ENCODE results near the gene CNIH2. TPM values are rescaled to one million over a fixed set of nuclear protein-coding genes. Genes with fewer than 3 reads are reported as not detected.

The CNIH2 gene
- total and polyA plus RNA-seq, 9 of the 15 experiments (the other 6 are each of a cell fraction or from before 2014, with no cell fraction given): 0.26 to 0.89 (median 0.40) TPM; not detected in 4

GRCh38 chr11:66288671-66289547 is 10.9 kb downstream of the CNIH2 start, which contains the start of gene YIF1A (continued):
- no peak for TF ChIP-seq RFX5 (IDR thresholded peaks at IDR 0.05; ENCODE audit: low read depth, low read length)
- TF ChIP-seq ZNF77 (CRISPR knock-in tag; IDR thresholded peaks at IDR 0.05): no peak
- no peak for TF ChIP-seq ZNF121 (CRISPR knock-in tag; conservative IDR thresholded peaks at IDR 0.05)
- TF ChIP-seq ZBTB9 (CRISPR knock-in tag; IDR thresholded peaks at IDR 0.05): peak; percentile 68; the same call in 1 of the 2 replicates
- TF ChIP-seq NFIX (CRISPR knock-in tag; IDR thresholded peaks at IDR 0.05; ENCODE audit: low read depth): no peak
- TF ChIP-seq ARNT (IDR thresholded peaks at IDR 0.05): no peak
- TF ChIP-seq KHSRP (IDR thresholded peaks at IDR 0.05): no peak
- TF ChIP-seq, protein P1, sequence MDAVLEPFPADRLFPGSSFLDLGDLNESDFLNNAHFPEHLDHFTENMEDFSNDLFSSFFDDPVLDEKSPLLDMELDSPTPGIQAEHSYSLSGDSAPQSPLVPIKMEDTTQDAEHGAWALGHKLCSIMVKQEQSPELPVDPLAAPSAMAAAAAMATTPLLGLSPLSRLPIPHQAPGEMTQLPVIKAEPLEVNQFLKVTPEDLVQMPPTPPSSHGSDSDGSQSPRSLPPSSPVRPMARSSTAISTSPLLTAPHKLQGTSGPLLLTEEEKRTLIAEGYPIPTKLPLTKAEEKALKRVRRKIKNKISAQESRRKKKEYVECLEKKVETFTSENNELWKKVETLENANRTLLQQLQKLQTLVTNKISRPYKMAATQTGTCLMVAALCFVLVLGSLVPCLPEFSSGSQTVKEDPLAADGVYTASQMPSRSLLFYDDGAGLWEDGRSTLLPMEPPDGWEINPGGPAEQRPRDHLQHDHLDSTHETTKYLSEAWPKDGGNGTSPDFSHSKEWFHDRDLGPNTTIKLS (IDR thresholded peaks at IDR 0.05; ENCODE audit: borderline replicate concordance, low read depth): peak; percentile 99
- TF ChIP-seq GTF2F1 (IDR thresholded peaks at IDR 0.05; ENCODE audit: low read depth, low read length): no peak
- TF ChIP-seq C11orf30 (IDR thresholded peaks at IDR 0.05; ENCODE audit: low read depth): peak; percentile 39
- peak; percentile 55 for TF ChIP-seq PML (IDR thresholded peaks at IDR 0.05; ENCODE audit: low read length)
- TF ChIP-seq PHF20 (IDR thresholded peaks at IDR 0.05; ENCODE audit: partially characterized antibody): peak; percentile 69
- no peak for TF ChIP-seq MEF2D (tag; conservative IDR thresholded peaks at IDR 0.05; ENCODE audit: low read depth)
- TF ChIP-seq GABPB1 (CRISPR knock-in tag; IDR thresholded peaks at IDR 0.05): peak; percentile 87
- TF ChIP-seq ARID1B (IDR thresholded peaks at IDR 0.05): no peak
- no peak for TF ChIP-seq FOXP4 (CRISPR knock-in tag; IDR thresholded peaks at IDR 0.05; ENCODE audit: borderline replicate concordance)
- TF ChIP-seq SMARCB1 (IDR thresholded peaks at IDR 0.05; ENCODE audit: insufficient read length, low read depth): no peak
- no peak for TF ChIP-seq KLF10 (CRISPR knock-in tag; IDR thresholded peaks at IDR 0.05)
- peak; percentile 73; the same call in 1 of the 2 replicates for TF ChIP-seq ZC3H4 (CRISPR knock-in tag; IDR thresholded peaks at IDR 0.05; ENCODE audit: borderline replicate concordance)
- no peak for TF ChIP-seq SRSF7 (optimal IDR thresholded peaks at IDR 0.05; ENCODE audit: low read depth, low read length)
- no peak for TF ChIP-seq GABPB2 (CRISPR knock-in tag; conservative IDR thresholded peaks at IDR 0.05)
- no peak for TF ChIP-seq ESRRB (CRISPR knock-in tag; IDR thresholded peaks at IDR 0.05; ENCODE audit: borderline replicate concordance)
- no peak for TF ChIP-seq MTA2 (IDR thresholded peaks at IDR 0.05; ENCODE audit: low read depth)
- no peak for TF ChIP-seq ZNF764 (CRISPR knock-in tag; IDR thresholded peaks at IDR 0.05; ENCODE audit: low read depth)
- TF ChIP-seq SMARCE1 (IDR thresholded peaks at IDR 0.05): no peak
- TF ChIP-seq CBFA2T3 (IDR thresholded peaks at IDR 0.05): no peak

All from K562 (cell line).